A549 treated with AZD2906 at 1 μM for 4 hours (cell line): Measurements from ENCODE around the gene DNAJB1. TPM values are rescaled to one million over a fixed set of nuclear protein-coding genes. Genes with fewer than 3 reads are reported as not detected.

Experiments
- total RNA-seq: library from RNA; stranded (reverse); fragments of 200-300 nt; extraction: Qiagen RNA extraction; gene quantifications from 5 replicates; pipeline ENCODE4 v1.2.3, GENCODE V29; 2022

Gene DNAJB1
- total RNA-seq = 184 to 242 TPM (median 215 TPM) in 5 replicates

DNA sequence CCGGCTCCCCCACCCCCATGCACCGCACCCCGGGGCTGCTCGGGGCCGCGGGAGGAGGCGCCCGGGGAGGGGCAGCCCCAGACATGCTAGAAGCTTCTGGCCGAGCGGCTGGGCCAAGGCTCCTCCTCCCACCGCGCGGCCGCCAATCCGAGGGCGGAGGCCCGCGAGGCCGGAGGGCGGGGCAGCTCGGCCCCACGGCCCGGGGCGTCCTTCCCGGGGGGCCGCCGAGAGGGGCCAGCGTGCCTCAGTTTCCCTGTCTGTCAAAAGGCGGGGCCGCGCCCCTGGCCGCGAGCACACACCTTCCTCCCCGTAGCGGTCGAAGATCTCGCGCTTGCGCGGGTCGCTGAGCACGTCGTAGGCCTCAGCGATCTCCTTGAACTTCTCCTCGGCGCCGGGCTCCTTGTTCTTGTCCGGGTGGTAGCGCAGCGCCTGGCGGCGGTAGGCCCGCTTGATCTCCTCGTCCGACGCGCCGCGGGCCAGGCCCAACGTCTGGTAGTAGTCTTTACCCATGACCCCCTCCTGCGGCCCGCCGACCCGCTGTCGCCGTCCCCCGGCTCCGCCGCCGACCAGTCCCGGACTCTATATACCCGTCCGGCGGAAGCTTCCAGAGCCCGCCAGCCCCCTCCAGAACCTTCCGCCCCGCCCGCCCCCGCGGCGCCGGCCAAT is at the start of gene DNAJB1:
Gene DNAJB1, minus strand, starts transcription at position 558 of the 666 bp plus-strand sequence. Its CDS starts 48 bp downstream, at position 510.

DNA sequence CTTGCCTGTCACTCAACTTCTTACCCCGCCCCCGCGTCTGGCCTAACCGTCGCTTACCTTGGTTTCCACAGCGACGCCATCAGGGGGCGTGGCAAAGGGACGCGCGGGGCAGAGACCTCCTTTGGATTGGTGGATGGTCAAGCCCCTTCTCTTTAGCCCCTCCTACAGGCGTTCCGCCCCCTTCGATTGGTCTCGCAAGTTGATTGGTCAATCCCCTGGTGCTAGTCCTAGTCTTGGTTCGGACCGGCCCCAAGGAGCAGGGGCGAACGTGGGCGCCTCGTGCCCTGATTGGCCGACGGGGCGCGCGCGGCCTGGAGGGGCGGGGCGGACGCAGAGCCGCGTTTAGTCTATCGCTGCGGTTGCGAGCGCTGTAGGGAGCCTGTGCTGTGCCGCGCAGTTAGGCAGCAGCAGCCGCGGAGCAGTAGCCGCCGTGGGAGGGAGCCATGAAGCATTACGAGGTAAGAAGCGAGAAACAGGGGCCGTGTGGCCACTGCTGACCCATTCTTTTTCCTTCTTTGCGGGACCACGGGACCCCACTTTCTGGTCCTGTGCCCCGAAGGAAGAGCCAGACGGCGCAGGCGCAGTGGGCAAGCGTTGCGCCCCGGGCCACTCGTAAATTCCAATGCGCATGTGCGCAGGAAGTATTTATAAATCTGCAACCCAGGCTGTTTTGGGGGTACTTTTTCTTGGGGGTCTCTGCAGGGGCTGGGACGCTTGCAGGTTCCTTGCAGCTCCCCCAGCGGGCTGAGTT is 11.2 kb upstream of the DNAJB1 start, which contains the start of gene TECR:
Gene TECR, plus strand, starts transcription at position 341 of the 751 bp plus-strand sequence. Its CDS starts 103 bp downstream, at position 444.

DNA sequence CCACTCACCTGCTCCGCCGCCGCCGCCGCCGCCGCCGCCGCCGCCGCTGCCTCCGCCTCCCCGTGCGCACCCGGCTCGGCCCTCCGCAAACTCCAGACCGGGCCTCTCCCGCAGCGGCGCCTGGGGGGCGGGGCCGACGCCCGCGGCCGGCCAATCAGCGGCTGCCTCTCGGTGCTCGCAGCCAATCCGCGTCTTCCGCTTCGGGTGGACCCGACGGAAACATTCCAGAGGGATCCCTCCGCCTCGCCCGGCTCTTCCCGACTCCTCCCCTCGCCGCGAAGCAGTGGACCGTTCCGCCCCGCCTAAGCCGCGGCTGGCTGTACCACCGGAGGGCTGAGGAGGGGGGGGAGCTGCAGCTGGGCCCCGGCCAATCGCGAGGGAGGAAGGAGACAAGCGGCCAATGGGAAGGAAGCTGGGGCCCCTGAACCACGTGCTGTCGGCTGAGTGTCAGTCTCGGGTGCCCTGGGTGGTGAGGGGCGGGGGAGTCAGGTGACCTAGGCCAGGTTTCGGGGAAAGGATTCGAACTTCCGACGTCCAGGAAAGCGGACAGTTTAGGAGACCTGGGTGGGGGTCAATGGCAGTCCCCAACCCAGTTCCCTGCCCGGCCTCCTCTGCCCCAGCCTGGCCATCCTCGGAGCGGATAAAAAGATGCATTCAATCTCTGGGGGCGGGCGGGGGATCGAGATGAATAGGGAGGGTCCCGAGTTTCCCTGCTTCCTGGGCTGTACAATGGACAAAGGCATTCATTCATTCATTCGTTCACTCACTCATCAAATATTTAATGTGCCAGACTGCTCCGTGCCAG is 22.0 kb downstream of the DNAJB1 start, which contains the start of gene GIPC1:
Gene GIPC1, minus strand, starts transcription at position 99 of the 805 bp plus-strand sequence. CDS start 13,151 bp downstream, outside the sequence.

DNA sequence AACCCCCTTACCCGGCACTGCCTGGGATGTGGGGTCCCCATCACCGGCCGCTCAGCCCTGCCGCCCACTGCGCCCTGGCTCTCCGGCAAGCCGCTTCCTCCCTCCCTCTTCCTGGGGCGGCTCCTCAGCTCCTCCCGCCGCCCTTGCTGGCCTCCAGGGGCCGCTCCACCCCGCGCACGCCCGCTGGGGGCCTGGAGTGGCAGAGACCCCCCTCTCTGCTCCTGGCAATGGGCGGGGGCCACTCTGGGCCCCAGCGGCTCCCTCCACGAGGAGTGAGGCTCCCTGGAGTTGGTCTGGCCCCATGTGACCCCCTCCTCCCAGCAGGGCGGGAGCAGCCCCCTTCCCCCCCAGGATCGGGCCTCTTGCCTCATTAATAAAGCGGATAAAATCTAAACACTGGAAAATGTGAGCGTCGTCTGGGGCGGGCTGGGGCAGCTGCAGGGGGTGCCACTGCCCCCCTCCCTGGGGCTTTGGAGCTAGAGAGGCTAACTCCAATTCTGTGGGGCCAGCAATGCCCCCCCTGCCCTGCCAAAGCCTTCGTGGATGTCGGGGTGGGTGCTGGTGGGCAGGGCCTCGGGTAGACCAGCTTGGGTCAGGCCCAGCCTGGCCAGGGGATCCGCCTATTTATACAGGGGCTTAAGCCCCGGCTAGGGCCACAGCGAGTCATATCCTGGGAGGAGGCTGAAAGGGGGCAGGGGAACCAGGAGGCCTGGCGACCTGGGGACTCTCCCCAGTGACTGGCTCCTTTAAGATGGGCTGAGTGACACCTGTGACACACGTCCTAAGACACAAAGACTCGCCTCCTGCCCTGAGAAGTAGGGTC is 42.7 kb downstream of the DNAJB1 start, which contains the start of gene PTGER1:
Gene PTGER1, minus strand, starts transcription at position 104 of the 823 bp plus-strand sequence. CDS start 1,034 bp downstream, outside the sequence.

Other genes starting within 250 kb of the DNAJB1 start
- 78.1 to 91.7 TPM (median 86.0 TPM) in 5 replicates for gene ADGRE5, start 137.0 kb downstream of the DNAJB1 start, total RNA-seq
- 115 to 136 TPM (median 125 TPM) in 5 replicates for gene DDX39A, start 99.1 kb downstream of the DNAJB1 start, total RNA-seq
- gene PKN1, start 85.1 kb downstream of the DNAJB1 start, total RNA-seq = 72.8 to 86.5 TPM (median 81.0 TPM) in 5 replicates
- gene PTGER1, start 43.0 kb downstream of the DNAJB1 start, total RNA-seq = 0.07 to 0.15 TPM (median 0.12 TPM) in 3 of 5 replicates, not detected in the others
- 107 to 160 TPM (median 157 TPM) in 5 replicates for gene GIPC1, start 22.3 kb downstream of the DNAJB1 start, total RNA-seq
- gene TECR, start 11.2 kb upstream of the DNAJB1 start, total RNA-seq = 148 to 187 TPM (median 185 TPM) in 5 replicates
- gene NDUFB7, start 53.7 kb upstream of the DNAJB1 start, total RNA-seq = 155 to 213 TPM (median 206 TPM) in 5 replicates
- not detected in 5 replicates for gene CLEC17A, start 64.7 kb upstream of the DNAJB1 start, total RNA-seq
- not detected in 5 replicates for gene ADGRE3, start 156.4 kb upstream of the DNAJB1 start, total RNA-seq
- gene ZNF333, start 171.7 kb upstream of the DNAJB1 start, total RNA-seq = 2.7 to 3.4 TPM (median 3.0 TPM) in 5 replicates